DOHH2 (cell line): Measurements from ENCODE around the gene THOC1.

ENCODE experiments used
- H3F3A ChIP-seq: fragments of 200-600 bp; sonication (generic), shearing (Covaris generic); 2 replicates; pipeline ENCODE4 v1.6.0; 2016; ENCODE audit warnings: antibody characterized with exemption, mild to moderate bottlenecking; ENCODE audit not compliant: control insufficient read depth, insufficient read depth
- H3K27ac ChIP-seq: fragments of 200-600 bp; sonication (generic); 2 replicates; pipeline ENCODE4 v1.5.1; 2014; ENCODE audit warnings: low read depth, mild to moderate bottlenecking, low read length, moderate library complexity
- H3K27me3 ChIP-seq: fragments of 200-600 bp; sonication (generic); 2 replicates; pipeline ENCODE4 v1.6.1; 2014; ENCODE audit warnings: mild to moderate bottlenecking, low read length, mixed read lengths; ENCODE audit not compliant: control insufficient read depth
- H3K36me3 ChIP-seq: fragments of 200-600 bp; sonication (generic); 2 replicates; pipeline ENCODE4 v1.6.1; 2014; ENCODE audit warnings: mild to moderate bottlenecking, low read length, moderate library complexity, mixed read lengths; ENCODE audit not compliant: control insufficient read depth
- H3K4me1 ChIP-seq: fragments of 200-600 bp; sonication (generic); 2 replicates; pipeline ENCODE4 v1.6.1; 2014; ENCODE audit warnings: mild to moderate bottlenecking, low read length, mixed read lengths; ENCODE audit not compliant: control insufficient read depth
- H3K4me2 ChIP-seq: fragments of 200-600 bp; sonication (generic); 2 replicates; pipeline ENCODE4 v1.6.0; 2014; ENCODE audit warnings: mild to moderate bottlenecking, low read length, moderate library complexity
- H3K4me3 ChIP-seq: fragments of 200-600 bp; sonication (generic); 2 replicates; pipeline ENCODE4 v1.5.1; 2014; ENCODE audit warnings: mild to moderate bottlenecking, low read length, mixed read lengths
- H3K79me2 ChIP-seq: fragments of 200-600 bp; sonication (generic); 2 replicates; pipeline ENCODE4 v1.6.1; 2014; ENCODE audit warnings: mild to moderate bottlenecking, low read length, mixed read lengths; ENCODE audit not compliant: control insufficient read depth
- H3K9me2 ChIP-seq: fragments of 200-600 bp; sonication (generic); replicated peaks from 2 replicates; pipeline ENCODE4 v1.6.1; 2014; ENCODE audit warnings: mild to moderate bottlenecking, low read length, mixed read lengths; ENCODE audit not compliant: control insufficient read depth
- H3K9me3 ChIP-seq: fragments of 200-600 bp; sonication (generic); 2 replicates; pipeline ENCODE4 v1.6.1; 2014; ENCODE audit warnings: antibody characterized with exemption, low read length, mixed read lengths; ENCODE audit not compliant: control insufficient read depth, insufficient read depth
- H4K20me1 ChIP-seq: fragments of 200-600 bp; sonication (generic); 2 replicates; pipeline ENCODE4 v1.6.0; 2014; ENCODE audit warnings: low read depth, mild to moderate bottlenecking, antibody characterized with exemption, low read length, moderate library complexity; ENCODE audit not compliant: control insufficient read depth, insufficient read depth
- EZH2phosphoT487 ChIP-seq: fragments of 200-600 bp; sonication (generic); IDR thresholded peaks from 2 replicates; pipeline ENCODE4 v1.6.1; 2017; ENCODE audit warnings: borderline replicate concordance, mild to moderate bottlenecking, antibody characterized with exemption, low read length, moderate library complexity, mixed read lengths
- TF ChIP-seq, protein P1 (sequence below): fragments of 200-600 bp; sonication (generic); IDR thresholded peaks from one replicate; pipeline ENCODE4 v1.5.1; 2014; ENCODE audit warnings: antibody characterized with exemption, mild to moderate bottlenecking, low read depth, low read length; ENCODE audit not compliant: poor library complexity, severe bottlenecking

Gene THOC1

DNA sequence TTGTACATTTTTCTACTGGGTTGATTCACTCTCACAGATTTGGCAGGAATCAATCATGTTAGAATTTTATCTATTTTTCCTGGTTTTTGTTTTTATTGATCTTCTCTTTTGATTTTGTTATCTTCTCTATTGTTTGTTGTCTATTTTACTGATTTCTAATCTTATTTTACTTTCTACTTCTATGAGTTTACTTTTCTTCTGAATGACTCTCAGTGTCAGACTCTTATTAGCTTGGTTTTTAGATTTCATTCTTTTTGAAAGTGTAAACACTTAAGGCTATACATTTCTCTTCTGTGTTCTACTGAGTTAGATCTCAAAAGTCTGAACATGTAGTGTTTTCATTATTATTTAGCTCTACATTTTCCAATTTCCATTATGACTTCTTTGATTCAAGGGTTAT, 47.1 kb downstream of the THOC1 start:
- no peak overlapping the region for H3K4me3 ChIP-seq
- no peaks in the 10 kb centered on the region for H3K79me2 ChIP-seq
- no peak overlapping the region for H3K27ac ChIP-seq
- H3K9me3 ChIP-seq: no peaks in the 10 kb centered on the region
- H3K27me3 ChIP-seq: no peaks in the 10 kb centered on the region
- no peak overlapping the region for H3K4me2 ChIP-seq
- H3F3A ChIP-seq: peaks cover 16% of the 10 kb centered on the region
- H4K20me1 ChIP-seq: no peaks in the 10 kb centered on the region
- TF ChIP-seq EZH2phosphoT487: no peak
- TF ChIP-seq, protein P1, sequence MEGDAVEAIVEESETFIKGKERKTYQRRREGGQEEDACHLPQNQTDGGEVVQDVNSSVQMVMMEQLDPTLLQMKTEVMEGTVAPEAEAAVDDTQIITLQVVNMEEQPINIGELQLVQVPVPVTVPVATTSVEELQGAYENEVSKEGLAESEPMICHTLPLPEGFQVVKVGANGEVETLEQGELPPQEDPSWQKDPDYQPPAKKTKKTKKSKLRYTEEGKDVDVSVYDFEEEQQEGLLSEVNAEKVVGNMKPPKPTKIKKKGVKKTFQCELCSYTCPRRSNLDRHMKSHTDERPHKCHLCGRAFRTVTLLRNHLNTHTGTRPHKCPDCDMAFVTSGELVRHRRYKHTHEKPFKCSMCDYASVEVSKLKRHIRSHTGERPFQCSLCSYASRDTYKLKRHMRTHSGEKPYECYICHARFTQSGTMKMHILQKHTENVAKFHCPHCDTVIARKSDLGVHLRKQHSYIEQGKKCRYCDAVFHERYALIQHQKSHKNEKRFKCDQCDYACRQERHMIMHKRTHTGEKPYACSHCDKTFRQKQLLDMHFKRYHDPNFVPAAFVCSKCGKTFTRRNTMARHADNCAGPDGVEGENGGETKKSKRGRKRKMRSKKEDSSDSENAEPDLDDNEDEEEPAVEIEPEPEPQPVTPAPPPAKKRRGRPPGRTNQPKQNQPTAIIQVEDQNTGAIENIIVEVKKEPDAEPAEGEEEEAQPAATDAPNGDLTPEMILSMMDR: no peak
- no peaks in the 10 kb centered on the region for H3K9me2 ChIP-seq
- H3K36me3 ChIP-seq: peaks cover 80% of the 10 kb centered on the region
- no peaks in the 10 kb centered on the region for H3K4me1 ChIP-seq

DNA sequence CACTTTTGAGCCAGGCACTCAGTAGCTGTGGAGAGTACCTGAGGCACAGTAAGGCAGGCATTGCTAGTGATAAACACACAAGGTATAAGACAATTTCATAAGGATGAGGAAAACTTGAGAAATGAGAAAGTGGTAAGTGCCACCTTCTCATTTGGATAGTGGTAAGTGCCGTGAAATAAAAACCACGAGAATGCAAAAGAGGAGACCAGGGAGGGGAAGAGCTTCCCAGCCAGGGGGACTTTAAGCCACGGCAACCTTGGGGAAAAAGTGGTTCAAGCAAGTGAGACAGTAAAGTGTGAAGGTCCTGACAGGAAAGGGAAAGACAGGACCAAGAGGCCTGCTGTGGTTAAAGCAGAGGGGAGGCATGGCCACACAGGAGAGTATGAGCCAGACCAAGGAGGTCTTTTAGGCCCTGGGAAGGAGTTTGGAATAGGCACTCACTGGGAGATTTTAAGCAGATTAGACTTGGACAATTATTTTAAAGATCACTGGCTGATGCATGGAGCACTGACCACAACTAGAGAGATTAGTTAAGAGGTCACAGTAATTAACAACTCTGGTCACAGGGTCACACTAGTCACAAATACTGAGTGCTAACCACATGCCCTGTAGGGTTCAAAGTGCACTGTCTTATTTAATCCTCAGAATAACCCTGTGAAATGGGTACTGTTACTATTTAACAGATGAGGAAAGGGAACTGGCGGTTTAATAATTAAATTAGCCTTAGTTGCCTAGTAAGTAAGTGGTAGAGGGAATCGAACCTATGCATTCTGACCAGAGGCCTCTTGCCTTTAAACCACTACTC, 50.1 kb downstream of the THOC1 start:
- Histone ChIP-seq H3K4me3 (no peak overlapping the region), H3K27me3 (no peaks in the 10 kb centered on the region), H3K9me3 (no peaks in the 10 kb centered on the region), H4K20me1 (no peaks in the 10 kb centered on the region), H3K9me2 (no peaks in the 10 kb centered on the region), H3K4me2 (no peak overlapping the region), H3K27ac (no peak overlapping the region), H3F3A (peaks cover 16% of the 10 kb centered on the region), H3K36me3 (peaks cover 80% of the 10 kb centered on the region), H3K4me1 (peaks cover 3% of the 10 kb centered on the region), H3K79me2 (no peaks in the 10 kb centered on the region)
- TF ChIP-seq, protein P1: no peak
- TF ChIP-seq EZH2phosphoT487: no peak

DNA sequence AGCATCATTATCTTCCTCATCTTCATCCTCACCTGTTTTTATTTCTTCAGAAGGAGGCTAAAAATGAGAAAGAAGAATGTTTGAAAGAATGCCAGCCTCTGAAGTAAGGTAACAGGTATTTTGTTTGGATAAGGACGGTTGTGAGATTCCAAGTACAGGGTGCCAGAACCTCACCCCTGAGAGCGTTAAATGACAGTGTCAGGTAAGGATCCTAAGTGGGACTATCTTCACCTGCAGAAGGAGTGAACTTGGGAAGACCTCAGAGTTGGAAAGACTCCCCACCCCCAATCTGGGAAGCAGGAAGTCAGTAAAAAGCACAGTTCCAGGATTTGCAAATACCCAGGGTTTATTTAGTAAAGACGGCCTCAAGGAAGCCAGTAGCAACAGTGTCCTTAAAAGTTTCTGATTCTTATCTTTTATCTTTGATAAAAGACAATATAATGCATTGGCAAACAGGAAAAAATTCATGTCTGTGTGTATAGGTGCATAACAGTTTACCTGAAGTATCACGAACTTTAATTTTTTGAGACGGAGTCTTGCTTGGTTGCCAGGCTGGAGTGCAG, 52.3 kb downstream of the THOC1 start:
- Histone ChIP-seq H3K4me3 (no peak overlapping the region), H3K9me2 (no peaks in the 10 kb centered on the region), H3K79me2 (no peaks in the 10 kb centered on the region), H3F3A (peaks cover 10% of the 10 kb centered on the region; the same call in 1 of the 2 replicates), H3K27ac (no peak overlapping the region), H4K20me1 (no peaks in the 10 kb centered on the region), H3K9me3 (no peaks in the 10 kb centered on the region), H3K4me2 (no peak overlapping the region), H3K4me1 (peaks cover 4% of the 10 kb centered on the region), H3K36me3 (peaks cover 91% of the 10 kb centered on the region), H3K27me3 (no peaks in the 10 kb centered on the region)
- no peak for TF ChIP-seq EZH2phosphoT487
- TF ChIP-seq, protein P1: no peak
